Tibial artery (tissue), 4 donors: Measurements from ENCODE around the gene RXRA.
A peak's percentile ranks its signal among the peaks of the same experiment; 100 is the strongest.

Experiments
- DNase-seq, 2 donors: peaks; one replicate each; pipeline ENCODE4 v3.0.0-alpha.2; 2019
- H3K27ac ChIP-seq, 2 donors: fragments of 200-600 bp; sonication (generic) in 1 of 2; 1 replicate in 1 of 2; 2 replicates in 1 of 2; pipeline ENCODE4 v1.5.1; 2018 to 2019; ENCODE audit warnings: mild to moderate bottlenecking in 1 of 2
- H3K27me3 ChIP-seq, 2 donors: fragments of 200-600 bp; sonication (generic) in 1 of 2; one replicate each; pipeline versions ENCODE4 v1.5.1 to v1.6.0; 2016 to 2019
- H3K36me3 ChIP-seq, 3 donors: fragments of 200-600 bp; sonication (generic) in 2 of 3; one replicate each; pipeline ENCODE4 v1.5.1; 2016 to 2019; ENCODE audit warnings: mild to moderate bottlenecking in 2 of 3
- H3K4me1 ChIP-seq, 4 donors: fragments of 200-600 bp; sonication (generic) in 2 of 4; 1 replicate in 3 of 4; 2 replicates in 1 of 4; pipeline ENCODE4 v1.5.1; 2016 to 2019
- H3K4me3 ChIP-seq, 2 donors: fragments of 200-600 bp; sonication (generic) in 1 of 2; 1 replicate in 1 of 2; 2 replicates in 1 of 2; pipeline ENCODE4 v1.5.1; 2018 to 2019; ENCODE audit warnings: mild to moderate bottlenecking in 2 of 2
- H3K9me3 ChIP-seq, 3 donors: fragments of 200-600 bp; sonication (generic) in 1 of 3; one replicate each; pipeline ENCODE4 v1.5.1; 2016 to 2019
- intact Hi-C: fragments of 100-400 bp; cut with DNase I; formaldehyde crosslinking; loops from one replicate; pipeline ENCODE4 v1.15.0; 2023; ENCODE audit warnings: low total_unique reads
- TF ChIP-seq, protein P1 (sequence below), 2 experiments: fragments of 200-600 bp in 1 of 2; fragments of 450-650 bp in 1 of 2; IDR thresholded peaks; one replicate each; pipeline ENCODE4 v1.5.1; 2017 to 2019; ENCODE audit warnings: antibody characterized with exemption in 2 of 2, mild to moderate bottlenecking in 1 of 2, moderate library complexity in 1 of 2

Gene RXRA

DNA sequence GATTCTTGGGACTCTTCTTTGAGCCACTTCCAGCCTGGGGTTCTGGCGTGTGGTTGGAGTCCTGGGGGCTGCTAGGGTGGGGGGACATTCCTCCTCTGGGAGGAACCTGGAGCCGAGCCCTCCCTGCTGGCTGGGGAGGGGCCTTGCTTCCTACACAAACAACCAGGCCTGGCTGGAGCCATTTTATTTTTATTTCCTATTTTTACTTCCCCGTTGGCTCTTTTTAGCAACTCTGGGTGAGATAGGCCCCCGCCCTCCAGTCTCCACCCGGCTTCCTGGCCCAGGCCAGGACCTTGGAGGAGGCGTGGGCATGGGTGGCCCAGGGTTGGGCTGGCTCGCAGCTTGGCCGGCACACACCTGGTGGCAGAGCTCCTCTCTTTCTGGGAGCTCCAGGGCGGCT lies 15.1 kb downstream of the RXRA start:
- H3K27ac ChIP-seq, result peak overlapping the region; percentile 45 to 48
- H3K4me3 ChIP-seq, result no peak overlapping the region
- TF ChIP-seq, protein P1, sequence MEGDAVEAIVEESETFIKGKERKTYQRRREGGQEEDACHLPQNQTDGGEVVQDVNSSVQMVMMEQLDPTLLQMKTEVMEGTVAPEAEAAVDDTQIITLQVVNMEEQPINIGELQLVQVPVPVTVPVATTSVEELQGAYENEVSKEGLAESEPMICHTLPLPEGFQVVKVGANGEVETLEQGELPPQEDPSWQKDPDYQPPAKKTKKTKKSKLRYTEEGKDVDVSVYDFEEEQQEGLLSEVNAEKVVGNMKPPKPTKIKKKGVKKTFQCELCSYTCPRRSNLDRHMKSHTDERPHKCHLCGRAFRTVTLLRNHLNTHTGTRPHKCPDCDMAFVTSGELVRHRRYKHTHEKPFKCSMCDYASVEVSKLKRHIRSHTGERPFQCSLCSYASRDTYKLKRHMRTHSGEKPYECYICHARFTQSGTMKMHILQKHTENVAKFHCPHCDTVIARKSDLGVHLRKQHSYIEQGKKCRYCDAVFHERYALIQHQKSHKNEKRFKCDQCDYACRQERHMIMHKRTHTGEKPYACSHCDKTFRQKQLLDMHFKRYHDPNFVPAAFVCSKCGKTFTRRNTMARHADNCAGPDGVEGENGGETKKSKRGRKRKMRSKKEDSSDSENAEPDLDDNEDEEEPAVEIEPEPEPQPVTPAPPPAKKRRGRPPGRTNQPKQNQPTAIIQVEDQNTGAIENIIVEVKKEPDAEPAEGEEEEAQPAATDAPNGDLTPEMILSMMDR (IDR thresholded peaks at IDR 0.05), result no peak
- peaks cover 0 to 100% (median 89%) of the 10 kb centered on the region in 4 donors for H3K4me1 ChIP-seq
- intact Hi-C loops, result no loop called here
- peak; percentile 55 to 78 for DNase-seq
- H3K9me3 ChIP-seq, result no peaks in the 10 kb centered on the region
- no peaks in the 10 kb centered on the region for H3K27me3 ChIP-seq
- H3K36me3 ChIP-seq, result no peaks in the 10 kb centered on the region

GRCh38 chr9:134341929-134342745 lies 15.9 kb downstream of the RXRA start:
- no peaks in the 10 kb centered on the region for H3K36me3 ChIP-seq
- no peak overlapping the region for H3K4me3 ChIP-seq

GRCh38 chr9:134342746-134343115 lies 16.5 kb downstream of the RXRA start:
- intact Hi-C loops, result no loop called here
- no peak for DNase-seq
- Histone ChIP-seq H3K36me3 (no peaks in the 10 kb centered on the region), H3K9me3 (no peaks in the 10 kb centered on the region), H3K27ac (no peak overlapping the region), H3K4me3 (no peak overlapping the region), H3K27me3 (no peaks in the 10 kb centered on the region), H3K4me1 (peaks cover 0 to 98% (median 86%) of the 10 kb centered on the region in 4 donors)
- TF ChIP-seq, protein P1 (IDR thresholded peaks at IDR 0.05), result no peak

More at GRCh38 chr9:134341929-134342745, 15.9 kb downstream of the RXRA start:
- no peaks in the 10 kb centered on the region for H3K9me3 ChIP-seq
- TF ChIP-seq, protein P1 (IDR thresholded peaks at IDR 0.05), result no peak
- H3K27me3 ChIP-seq, result no peaks in the 10 kb centered on the region
- peaks cover 0 to 100% (median 85%) of the 10 kb centered on the region in 4 donors for H3K4me1 ChIP-seq
- H3K27ac ChIP-seq, result peak overlapping the region; percentile 45 to 48
- intact Hi-C loops, result no loop called here
- no peak for DNase-seq

DNA sequence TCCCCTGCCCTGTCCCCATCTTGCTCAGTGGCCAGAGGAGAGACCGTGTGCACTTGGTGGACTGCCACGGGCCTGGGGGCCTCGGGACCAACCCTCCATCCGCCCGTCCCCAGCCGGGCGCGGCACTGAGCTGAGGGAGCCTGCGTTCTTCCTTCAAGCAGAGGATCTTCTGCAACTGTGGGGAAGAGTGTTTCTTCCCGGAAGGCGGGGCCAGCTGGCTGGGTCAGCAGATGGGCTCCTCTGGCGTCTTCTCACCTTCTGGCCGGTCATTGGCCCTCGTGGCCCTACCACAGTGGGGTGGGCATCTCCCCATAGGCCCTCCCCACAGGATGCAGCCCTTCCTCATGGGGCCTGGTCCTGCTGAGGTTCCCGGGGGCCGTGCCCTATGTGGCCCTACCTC lies 17.4 kb downstream of the RXRA start:
- Histone ChIP-seq H3K36me3 (no peaks in the 10 kb centered on the region), H3K4me3 (no peak overlapping the region), H3K27me3 (no peaks in the 10 kb centered on the region), H3K4me1 (peaks cover 0 to 98% (median 83%) of the 10 kb centered on the region in 4 donors), H3K9me3 (no peaks in the 10 kb centered on the region), H3K27ac (no peak overlapping the region)
- intact Hi-C loops, result no loop called here
- TF ChIP-seq, protein P1 (IDR thresholded peaks at IDR 0.05), result no peak
- DNase-seq, result peak; percentile 60 to 82

DNA sequence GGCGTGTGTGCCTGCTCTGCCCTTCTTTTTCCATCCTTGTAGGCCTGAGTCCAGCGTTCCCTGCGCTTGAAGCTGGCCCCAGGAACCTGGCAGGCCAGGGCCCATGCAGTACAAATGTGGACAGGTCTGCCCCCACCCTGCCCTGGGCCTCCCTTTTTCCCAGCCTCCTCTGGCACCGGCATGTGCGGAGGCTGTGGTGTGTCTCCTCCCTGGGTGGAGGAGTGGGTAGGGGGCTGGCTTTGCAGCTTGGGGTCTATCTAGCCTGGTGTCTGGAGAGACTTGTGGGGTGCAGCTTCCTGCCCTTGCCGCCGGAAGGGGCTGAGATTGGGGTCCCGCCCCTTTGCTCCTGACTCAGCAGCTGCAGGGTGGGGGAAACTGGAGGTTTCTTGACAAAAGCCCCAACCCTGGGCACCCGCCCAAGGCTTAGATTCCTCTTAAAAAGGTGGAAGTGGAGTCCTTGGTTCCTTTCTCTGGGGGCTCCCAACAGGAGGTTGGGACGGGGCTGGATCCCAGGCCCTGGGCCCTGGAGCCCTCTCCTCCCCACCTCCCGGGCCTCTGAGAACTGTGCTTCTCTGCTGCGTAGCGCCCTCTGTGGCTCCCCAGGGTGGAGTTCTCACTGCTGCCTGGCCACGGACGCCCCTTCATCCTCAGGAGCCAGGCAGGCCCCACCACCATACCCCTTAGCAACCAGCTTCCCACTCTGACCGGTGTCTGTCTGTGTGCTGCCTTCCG lies 18.0 kb downstream of the RXRA start:
- H3K4me3 ChIP-seq, result no peak overlapping the region
- peak; percentile 78 to 80 for DNase-seq
- intact Hi-C loops, result no loop called here
- peak overlapping the region in 1 of 2 donors; percentile 13 for H3K27ac ChIP-seq
- peaks cover 0 to 98% (median 82%) of the 10 kb centered on the region in 4 donors for H3K4me1 ChIP-seq
- H3K36me3 ChIP-seq, result no peaks in the 10 kb centered on the region
- no peaks in the 10 kb centered on the region for H3K9me3 ChIP-seq
- TF ChIP-seq, protein P1 (IDR thresholded peaks at IDR 0.05), result no peak
- H3K27me3 ChIP-seq, result no peaks in the 10 kb centered on the region
